ENCODE data around the gene BOC.

The BOC gene

DNA sequence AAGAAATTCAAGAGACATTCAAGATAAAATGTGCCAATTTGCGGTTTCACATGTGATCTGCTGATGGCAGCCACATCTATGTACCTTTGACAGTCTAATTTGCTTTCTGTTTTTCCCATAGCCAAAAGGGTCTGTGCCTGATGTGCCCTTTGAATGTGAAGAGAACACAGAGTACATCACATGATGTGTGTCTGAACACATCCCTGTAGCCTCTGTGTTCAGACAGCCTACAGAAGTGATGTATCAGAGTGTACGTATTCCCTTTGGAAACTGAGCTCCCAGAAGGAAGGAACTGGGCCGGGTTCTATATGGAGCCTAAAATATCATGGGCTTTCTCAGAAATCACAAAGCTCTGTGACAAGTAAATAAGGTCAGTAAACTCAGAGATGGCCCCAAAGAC is 52.4 kb downstream of the BOC start:
- no peak overlapping the region for H3K4me3 ChIP-seq (replicated peaks; ENCODE audit: insufficient read depth, low read length)
- no peak for TF ChIP-seq POLR2AphosphoS5 (IDR thresholded peaks at IDR 0.05; ENCODE audit: low read depth)
- TF ChIP-seq SPI1 (IDR thresholded peaks at IDR 0.05; ENCODE audit: borderline replicate concordance, low read depth), result no peak
- TF ChIP-seq, protein P1, sequence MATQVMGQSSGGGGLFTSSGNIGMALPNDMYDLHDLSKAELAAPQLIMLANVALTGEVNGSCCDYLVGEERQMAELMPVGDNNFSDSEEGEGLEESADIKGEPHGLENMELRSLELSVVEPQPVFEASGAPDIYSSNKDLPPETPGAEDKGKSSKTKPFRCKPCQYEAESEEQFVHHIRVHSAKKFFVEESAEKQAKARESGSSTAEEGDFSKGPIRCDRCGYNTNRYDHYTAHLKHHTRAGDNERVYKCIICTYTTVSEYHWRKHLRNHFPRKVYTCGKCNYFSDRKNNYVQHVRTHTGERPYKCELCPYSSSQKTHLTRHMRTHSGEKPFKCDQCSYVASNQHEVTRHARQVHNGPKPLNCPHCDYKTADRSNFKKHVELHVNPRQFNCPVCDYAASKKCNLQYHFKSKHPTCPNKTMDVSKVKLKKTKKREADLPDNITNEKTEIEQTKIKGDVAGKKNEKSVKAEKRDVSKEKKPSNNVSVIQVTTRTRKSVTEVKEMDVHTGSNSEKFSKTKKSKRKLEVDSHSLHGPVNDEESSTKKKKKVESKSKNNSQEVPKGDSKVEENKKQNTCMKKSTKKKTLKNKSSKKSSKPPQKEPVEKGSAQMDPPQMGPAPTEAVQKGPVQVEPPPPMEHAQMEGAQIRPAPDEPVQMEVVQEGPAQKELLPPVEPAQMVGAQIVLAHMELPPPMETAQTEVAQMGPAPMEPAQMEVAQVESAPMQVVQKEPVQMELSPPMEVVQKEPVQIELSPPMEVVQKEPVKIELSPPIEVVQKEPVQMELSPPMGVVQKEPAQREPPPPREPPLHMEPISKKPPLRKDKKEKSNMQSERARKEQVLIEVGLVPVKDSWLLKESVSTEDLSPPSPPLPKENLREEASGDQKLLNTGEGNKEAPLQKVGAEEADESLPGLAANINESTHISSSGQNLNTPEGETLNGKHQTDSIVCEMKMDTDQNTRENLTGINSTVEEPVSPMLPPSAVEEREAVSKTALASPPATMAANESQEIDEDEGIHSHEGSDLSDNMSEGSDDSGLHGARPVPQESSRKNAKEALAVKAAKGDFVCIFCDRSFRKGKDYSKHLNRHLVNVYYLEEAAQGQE (IDR thresholded peaks at IDR 0.05; ENCODE audit: insufficient replicate concordance, low read depth), result no peak
- no peak for TF ChIP-seq GABPA (IDR thresholded peaks at IDR 0.05; ENCODE audit: low read depth)
- TF ChIP-seq, protein P2, sequence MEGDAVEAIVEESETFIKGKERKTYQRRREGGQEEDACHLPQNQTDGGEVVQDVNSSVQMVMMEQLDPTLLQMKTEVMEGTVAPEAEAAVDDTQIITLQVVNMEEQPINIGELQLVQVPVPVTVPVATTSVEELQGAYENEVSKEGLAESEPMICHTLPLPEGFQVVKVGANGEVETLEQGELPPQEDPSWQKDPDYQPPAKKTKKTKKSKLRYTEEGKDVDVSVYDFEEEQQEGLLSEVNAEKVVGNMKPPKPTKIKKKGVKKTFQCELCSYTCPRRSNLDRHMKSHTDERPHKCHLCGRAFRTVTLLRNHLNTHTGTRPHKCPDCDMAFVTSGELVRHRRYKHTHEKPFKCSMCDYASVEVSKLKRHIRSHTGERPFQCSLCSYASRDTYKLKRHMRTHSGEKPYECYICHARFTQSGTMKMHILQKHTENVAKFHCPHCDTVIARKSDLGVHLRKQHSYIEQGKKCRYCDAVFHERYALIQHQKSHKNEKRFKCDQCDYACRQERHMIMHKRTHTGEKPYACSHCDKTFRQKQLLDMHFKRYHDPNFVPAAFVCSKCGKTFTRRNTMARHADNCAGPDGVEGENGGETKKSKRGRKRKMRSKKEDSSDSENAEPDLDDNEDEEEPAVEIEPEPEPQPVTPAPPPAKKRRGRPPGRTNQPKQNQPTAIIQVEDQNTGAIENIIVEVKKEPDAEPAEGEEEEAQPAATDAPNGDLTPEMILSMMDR (IDR thresholded peaks at IDR 0.05; ENCODE audit: insufficient read depth, low read length), result no peak
- peaks cover 5% of the 10 kb centered on the region for H3K27me3 ChIP-seq (ENCODE audit: insufficient read depth, poor library complexity, severe bottlenecking)
- H3K27ac ChIP-seq (replicated peaks), result no peak overlapping the region
- DNase-seq (ENCODE audit: low read depth in 1 of 2, low spot score in 1 of 2), result no peak

DNA sequence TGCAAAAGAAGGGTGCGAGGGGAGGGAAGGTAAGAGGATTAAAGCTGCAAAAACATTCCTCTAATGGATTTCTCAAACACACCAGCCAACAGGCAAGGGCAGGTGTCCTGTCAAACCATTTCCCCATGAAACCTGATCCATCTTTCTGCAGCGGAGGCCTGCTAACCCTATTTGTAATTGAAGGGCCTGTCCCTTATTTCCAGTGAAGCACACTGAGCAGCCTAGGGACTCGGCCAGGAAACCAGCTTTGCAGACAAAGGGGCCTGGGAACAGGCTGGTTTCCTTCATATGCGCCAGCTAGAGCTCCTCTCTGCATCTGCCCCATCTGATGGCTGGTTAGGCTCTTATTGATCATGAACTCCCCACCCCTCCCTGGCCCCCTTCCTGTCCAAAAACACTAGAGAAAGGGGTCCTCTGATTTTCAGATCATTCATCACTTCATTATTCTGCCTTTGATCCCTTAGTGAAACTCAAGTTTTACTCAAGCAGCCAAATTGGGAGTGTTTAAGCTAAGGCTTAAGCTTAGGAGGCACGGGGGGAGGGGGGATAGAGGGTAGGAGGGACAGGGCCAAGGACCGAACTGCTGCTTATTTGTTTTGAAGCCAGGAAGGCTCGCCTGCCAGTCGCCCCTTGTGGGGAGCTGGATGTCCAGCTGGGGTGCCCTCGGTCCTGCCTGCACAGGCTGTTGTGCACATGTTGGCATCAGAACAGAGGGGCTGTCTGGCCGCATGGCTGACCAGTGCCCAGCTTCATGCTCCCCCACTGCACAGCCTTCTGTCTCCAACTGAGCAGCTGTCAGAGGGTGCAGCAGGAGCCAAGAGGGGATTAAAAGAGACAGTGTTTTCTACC is 53.1 kb downstream of the BOC start:
- Histone ChIP-seq H3K27me3 (ENCODE audit: insufficient read depth, poor library complexity, severe bottlenecking) (peaks cover 2% of the 10 kb centered on the region), H3K4me3 (replicated peaks; ENCODE audit: insufficient read depth, low read length) (no peak overlapping the region), H3K27ac (replicated peaks) (no peak overlapping the region)
- no peak for DNase-seq (ENCODE audit: low read depth in 1 of 2, low spot score in 1 of 2)
- TF ChIP-seq, protein P1 (IDR thresholded peaks at IDR 0.05; ENCODE audit: insufficient replicate concordance, low read depth), result no peak
- TF ChIP-seq, protein P2 (IDR thresholded peaks at IDR 0.05; ENCODE audit: insufficient read depth, low read length), result no peak
- no peak for TF ChIP-seq SPI1 (IDR thresholded peaks at IDR 0.05; ENCODE audit: borderline replicate concordance, low read depth)
- TF ChIP-seq GABPA (IDR thresholded peaks at IDR 0.05; ENCODE audit: low read depth), result no peak
- no peak for TF ChIP-seq POLR2AphosphoS5 (IDR thresholded peaks at IDR 0.05; ENCODE audit: low read depth)

DNA sequence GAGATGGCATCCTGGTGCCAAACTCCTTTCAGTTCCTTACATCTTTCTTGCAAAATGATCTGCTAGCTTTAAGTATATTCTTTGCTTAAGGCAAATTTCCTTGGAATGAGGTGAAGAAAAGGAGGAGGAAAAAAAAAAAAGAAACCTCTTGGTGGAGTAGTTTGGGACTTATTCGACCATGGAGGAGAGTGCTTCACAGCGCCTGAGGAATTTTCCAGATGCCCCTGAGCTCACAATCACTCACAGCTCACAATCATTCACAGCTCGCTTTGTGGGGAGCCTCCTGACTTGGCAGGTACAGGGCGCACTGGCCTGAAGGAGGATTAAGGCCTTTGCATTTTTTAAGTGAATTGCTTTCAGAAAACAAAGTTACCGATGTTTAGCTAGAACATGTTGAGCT is 53.9 kb downstream of the BOC start:
- DNase-seq (ENCODE audit: low read depth in 1 of 2, low spot score in 1 of 2), result no peak
- Histone ChIP-seq H3K27me3 (ENCODE audit: insufficient read depth, poor library complexity, severe bottlenecking) (peaks cover 2% of the 10 kb centered on the region), H3K4me3 (replicated peaks; ENCODE audit: insufficient read depth, low read length) (no peak overlapping the region), H3K27ac (replicated peaks) (no peak overlapping the region)
- TF ChIP-seq, protein P2 (IDR thresholded peaks at IDR 0.05; ENCODE audit: insufficient read depth, low read length), result no peak
- TF ChIP-seq POLR2AphosphoS5 (IDR thresholded peaks at IDR 0.05; ENCODE audit: low read depth) (no peak), SPI1 (IDR thresholded peaks at IDR 0.05; ENCODE audit: borderline replicate concordance, low read depth) (no peak), GABPA (IDR thresholded peaks at IDR 0.05; ENCODE audit: low read depth) (no peak)
- TF ChIP-seq, protein P1 (IDR thresholded peaks at IDR 0.05; ENCODE audit: insufficient replicate concordance, low read depth), result no peak

Measured in HL-60 (cell line).